ENCODE results near the gene LYRM2.

DNA sequence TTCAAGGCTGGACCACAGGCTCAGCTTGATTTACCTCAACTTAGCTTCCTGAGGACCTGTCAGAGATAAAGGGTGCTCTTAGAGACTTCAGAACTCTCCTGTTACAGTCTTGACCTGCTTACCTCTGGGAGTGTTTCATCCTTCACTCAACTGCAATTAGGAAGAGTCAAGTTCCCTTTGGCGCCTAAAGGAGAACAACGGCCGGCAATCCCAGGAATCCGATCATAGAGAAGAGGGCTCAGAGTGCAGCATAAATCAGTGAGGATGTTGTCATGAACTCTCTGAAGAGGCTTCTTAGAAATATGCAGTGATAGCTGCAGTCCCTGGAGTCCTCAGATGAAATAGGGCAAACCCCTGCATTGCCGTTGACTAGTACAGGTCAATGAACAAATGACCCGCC is 36.4 kb downstream of the LYRM2 start:
- TF ChIP-seq CTCF (IDR thresholded peaks at IDR 0.05) (no peak), POLR2A (IDR thresholded peaks at IDR 0.05) (no peak)

Measured in suprapubic skin (tissue), 3 donors.